K562 (cell line): Measurements from ENCODE around the gene SERINC5. TPM values are rescaled to one million over a fixed set of nuclear protein-coding genes. Genes with fewer than 3 reads are reported as not detected.

ENCODE experiments used
- ATAC-seq: fragments of 200-7000 bp; cut with Tn5 transposase; 3 replicates; pipeline ENCODE4 v1.9.1; 2020; ENCODE audit warnings: moderate library complexity
- BruUV-seq: library from RNA; stranded (reverse); fragments of 400-500 nt; replicated peaks from 2 replicates; lab custom pipeline; 2021; lab: Mats Ljungman, UMichigan
- CTCF ChIA-PET: fragments of 300-600 bp; formaldehyde crosslinking; extraction: SDS; loops from one replicate; lab custom pipeline; 2021; ENCODE audit warnings: low intra/inter-chr PET ratio; lab: Yijun Ruan, JAX
- POLR2A ChIA-PET: fragments of 300-600, 350-650 bp; sonication (Branson Sonifier 250); formaldehyde crosslinking; extraction: SDS; loops from one replicate; lab custom pipeline; 2021; ENCODE audit warnings: antibody characterized with exemption, inconsistent platforms; lab: Yijun Ruan, JAX
- DNase-seq, 4 experiments: peaks; one replicate each; pipeline versions ENCODE4 v3.0.0 to v3.0.0-alpha.2; 2011 to 2018; ENCODE audit warnings: low spot score in 3 of 4, mixed read lengths in 3 of 4; ENCODE audit errors: extremely low read depth in 1 of 4
- FAIRE-seq: peaks from 2 replicates; lab custom pipeline; 2011; peaks lifted over from hg19 to GRCh38; lab: Jason Lieb, UNC
- H2AFZ ChIP-seq: 2 replicates; pipeline ENCODE4 v1.6.0; 2011; ENCODE audit warnings: low read depth, low read length, control low read depth, inconsistent platforms
- H3K27ac ChIP-seq: fragments of 200-600 bp; 3 replicates; pipeline ENCODE4 v1.8.0; 2011; ENCODE audit warnings: low read depth, mild to moderate bottlenecking, control low read depth, inconsistent platforms, low read length, moderate library complexity, mixed read lengths; ENCODE audit errors: extremely low read depth
- H3K27me3 ChIP-seq, 2 experiments: fragments of 300-600 bp in 1 of 2; 2 replicates in 1 of 2; 3 replicates in 1 of 2; pipeline versions ENCODE4 v1.6.0 to v1.8.0; 2011; ENCODE audit warnings: inconsistent platforms in 2 of 2, low read length in 2 of 2, mild to moderate bottlenecking in 1 of 2, mixed read lengths in 1 of 2, moderate library complexity in 1 of 2; ENCODE audit not compliant: control insufficient read depth in 2 of 2, insufficient read depth in 2 of 2
- H3K36me3 ChIP-seq: fragments of 300-600 bp; 3 replicates; pipeline ENCODE4 v1.8.0; 2011; ENCODE audit warnings: mild to moderate bottlenecking, low read length, inconsistent platforms; ENCODE audit not compliant: control insufficient read depth, insufficient read depth
- H3K4me1 ChIP-seq, 2 experiments: fragments of 200-600 bp in 1 of 2; replicated peaks in 1 of 2; 2 replicates in 1 of 2; 3 replicates in 1 of 2; pipeline versions ENCODE4 v1.5.1 to v1.8.0; 2011; ENCODE audit warnings: inconsistent platforms in 2 of 2, low read length in 2 of 2, mild to moderate bottlenecking in 1 of 2, mixed read lengths in 1 of 2, moderate library complexity in 1 of 2; ENCODE audit not compliant: control insufficient read depth in 2 of 2, insufficient read depth in 2 of 2
- H3K4me2 ChIP-seq: 2 replicates; pipeline ENCODE4 v1.6.1; 2011; ENCODE audit warnings: low read length, control low read depth, inconsistent platforms, mixed read lengths; ENCODE audit not compliant: insufficient read depth
- H3K4me3 ChIP-seq: fragments of 200-600 bp; sonication (generic), shearing (Covaris generic); 2 replicates; pipeline ENCODE4 v1.5.1; 2016; ENCODE audit warnings: control low read depth, inconsistent platforms
- H3K79me2 ChIP-seq: fragments of 200-600 bp; 3 replicates; pipeline ENCODE4 v1.8.0; 2011; ENCODE audit warnings: low read length, inconsistent platforms; ENCODE audit not compliant: control insufficient read depth, insufficient read depth
- H3K9ac ChIP-seq, 2 experiments: 2 replicates each; pipeline versions ENCODE4 v1.6.0 to v1.6.1; 2011; ENCODE audit warnings: low read depth in 2 of 2, low read length in 2 of 2, control low read depth in 1 of 2, inconsistent platforms in 1 of 2, mild to moderate bottlenecking in 1 of 2, mixed read lengths in 1 of 2; ENCODE audit not compliant: insufficient read depth in 1 of 2
- H3K9me1 ChIP-seq: one replicate; pipeline ENCODE4 v1.6.0; 2011; ENCODE audit warnings: inconsistent platforms, mild to moderate bottlenecking, low read length, moderate library complexity; ENCODE audit not compliant: control insufficient read depth, insufficient read depth
- H3K9me3 ChIP-seq: replicated peaks from 2 replicates; pipeline ENCODE4 v1.5.1; 2011; ENCODE audit warnings: low read depth, low read length, inconsistent platforms; ENCODE audit not compliant: control insufficient read depth, insufficient read depth
- H4K20me1 ChIP-seq: replicated peaks from 2 replicates; pipeline ENCODE4 v1.6.1; 2011; ENCODE audit warnings: low read length, inconsistent platforms, mixed read lengths; ENCODE audit not compliant: control insufficient read depth, insufficient read depth
- BRD4 ChIP-seq: fragments of 200-600 bp; sonication (generic); IDR thresholded peaks from 2 replicates; pipeline ENCODE4 v1.6.1; 2017; ENCODE audit warnings: inconsistent platforms
- CREB5 ChIP-seq: fragments of 250-450 bp; sonication (Bioruptor Pico); IDR thresholded peaks from 2 replicates; pipeline ENCODE4 v1.5.0; 2020; ENCODE audit warnings: mild to moderate bottlenecking
- KLF1 ChIP-seq: fragments of 450-650 bp; IDR thresholded peaks from 2 replicates; pipeline ENCODE4 v1.6.1; 2016; ENCODE audit warnings: missing genetic modification characterization, missing compliant biosample characterization
- NBN ChIP-seq: fragments of 450-650 bp; IDR thresholded peaks from 2 replicates; pipeline ENCODE4 v1.6.1; 2016; ENCODE audit warnings: low read depth, mild to moderate bottlenecking
- NR2C1 ChIP-seq, 2 experiments: fragments of 450-650 bp; IDR thresholded peaks; 2 replicates each; pipeline ENCODE4 v1.6.1; 2017; ENCODE audit warnings: mild to moderate bottlenecking in 2 of 2, antibody characterized with exemption in 1 of 2, inconsistent platforms in 1 of 2, missing compliant biosample characterization in 1 of 2, missing genetic modification characterization in 1 of 2
- PCBP1 ChIP-seq: fragments of 200-400 bp; formaldehyde crosslinking; IDR thresholded peaks from 2 replicates; pipeline ENCODE4 v1.6.1; 2018; ENCODE audit warnings: mild to moderate bottlenecking, low read depth, low read length; ENCODE audit not compliant: poor library complexity, severe bottlenecking
- PML ChIP-seq: IDR thresholded peaks from 2 replicates; pipeline ENCODE4 v1.6.1; 2012; ENCODE audit warnings: low read length, inconsistent platforms
- PREB ChIP-seq: sonication (generic); formaldehyde crosslinking; IDR thresholded peaks from 2 replicates; pipeline ENCODE4 v1.8.1; 2023; ENCODE audit warnings: mild to moderate bottlenecking, missing genetic modification reagents
- SIRT6 ChIP-seq: IDR thresholded peaks from one replicate; pipeline ENCODE4 v1.6.1; 2012; ENCODE audit warnings: low read depth, mild to moderate bottlenecking, control low read depth, inconsistent platforms, low read length, moderate library complexity
- THRB ChIP-seq: fragments of 450-650 bp; formaldehyde crosslinking; conservative IDR thresholded peaks from 2 replicates; pipeline ENCODE4 v1.4.0; 2022; ENCODE audit warnings: mild to moderate bottlenecking, missing genetic modification characterization
- ZNF398 ChIP-seq: fragments of 250-450 bp; sonication (Bioruptor Pico); IDR thresholded peaks from 2 replicates; pipeline ENCODE4 v1.8.0; 2021; ENCODE audit warnings: moderate library complexity, mild to moderate bottlenecking, inconsistent platforms
- ZNF76 ChIP-seq: fragments of 250-450 bp; sonication (Bioruptor Pico); IDR thresholded peaks from 2 replicates; pipeline ENCODE4 v1.4.0; 2020; ENCODE audit warnings: mild to moderate bottlenecking, moderate library complexity, borderline replicate concordance
- WGBS: fragments of 100-300 bp; shearing (Covaris generic); methylation state at CpG from one replicate; pipeline ENCODE4 v1.1.6; 2016; ENCODE audit warnings: low coverage, mixed read lengths; ENCODE audit not compliant: insufficient coverage; ENCODE audit errors: missing lambda C conversion rate; 5-methylcytosine and 5-hydroxymethylcytosine counted together
- in situ Hi-C: fragments of 300-500 bp; cut with MboI; formaldehyde crosslinking; loops from 4 replicates; pipeline ENCODE4 v1.15.0; 2018; ENCODE audit warnings: inconsistent platforms, mixed read lengths
- intact Hi-C: fragments of 100-400 bp; cut with micrococcal nuclease; formaldehyde crosslinking; loops from 2 replicates; pipeline ENCODE4 v1.14.2; 2022
- polyA plus RNA-seq, 8 experiments: library from polyadenylated mRNA; depleted of rRNA in 4 of 8; stranded (reverse) in 5 of 8; unstranded in 3 of 8; fragments of >200 nt; fragmentation: Nextera tagmentation in 2 of 8; fragmentation: Illumina TruSeq in 1 of 8; extraction: Ambion mirVana in 2 of 8; extraction: Trizol in 1 of 8; gene quantifications; 2 replicates each; pipeline versions ENCODE4 v1.2.1 to v1.2.3, GENCODE V29; 2011 to 2014; ENCODE audit warnings: inconsistent platforms in 1 of 8, missing spikeins in 1 of 8
- total RNA-seq, 7 experiments: library from RNA; depleted of rRNA in 6 of 7; stranded (reverse); fragments of >200 nt in 6 of 7; fragmentation: Illumina TruSeq in 2 of 7; extraction: Trizol in 2 of 7; gene quantifications; 2 replicates each; pipeline versions ENCODE4 v1.2.1 to v1.2.3, GENCODE V29; 2011 to 2021; ENCODE audit warnings: low replicate concordance in 1 of 7

Gene SERINC5
- total and polyA plus RNA-seq, 9 of the 15 experiments (the other 6 are each of a cell fraction or from before 2014, with no cell fraction given), result 1.4 to 7.9 (median 3.7) TPM

GRCh38 chr5:80141147-80141671 is 114.6 kb downstream of the SERINC5 start:
- in situ Hi-C loops (no loop called here), intact Hi-C loops (no loop called here)
- no peaks in the 10 kb centered on the region; a peak in 1 of 5 replicates for H3K4me1 ChIP-seq
- ATAC-seq (peak; percentile 23; the same call in 2 of the 3 replicates), DNase-seq (no peak), FAIRE-seq (no peak)
- H3K79me2 ChIP-seq, result no peaks in the 10 kb centered on the region
- no peaks in the 10 kb centered on the region for H4K20me1 ChIP-seq
- no peak overlapping the region for H3K27ac ChIP-seq
- BruUV-seq, result no TSS peak
- H3K36me3 ChIP-seq, result no peaks in the 10 kb centered on the region
- H3K27me3 ChIP-seq, result no peaks in the 10 kb centered on the region
- H2AFZ ChIP-seq, result no peak overlapping the region
- no peak overlapping the region; a peak in 1 of 4 replicates for H3K9ac ChIP-seq
- POLR2A ChIA-PET, result interaction anchor here (0.6 kb wide), 1 partner anchor 284 kb away, joined by 4 read pairs; no protein-coding TSS in a partner anchor
- H3K4me3 ChIP-seq, result no peak overlapping the region
- whole genome bisulfite sequencing, result 53% methylated on average over 13 of the region's 13 CpGs
- no peak for TF ChIP-seq PML
- TF ChIP-seq THRB (CRISPR knock-in tag), result no peak
- TF ChIP-seq ZNF398 (CRISPR knock-in tag), result no peak
- TF ChIP-seq ZNF76 (CRISPR knock-in tag), result no peak
- no peak for TF ChIP-seq KLF1 (tag)
- TF ChIP-seq SIRT6, result no peak
- no peak for TF ChIP-seq NBN
- no peak for TF ChIP-seq NR2C1 (IDR thresholded peaks at IDR 0.05)
- no peak for TF ChIP-seq NR2C1 (tag; IDR thresholded peaks at IDR 0.05)
- no peak for TF ChIP-seq BRD4
- no peak for TF ChIP-seq PREB (CRISPR knock-in tag)
- TF ChIP-seq PCBP1, result no peak
- no peak for TF ChIP-seq CREB5 (CRISPR knock-in tag)
- H3K9me1 ChIP-seq, result no peaks in the 10 kb centered on the region
- H3K9me3 ChIP-seq, result no peaks in the 10 kb centered on the region
- H3K4me2 ChIP-seq, result no peak overlapping the region
- CTCF ChIA-PET, result no interaction called here
